Mesenchymal stem cell (in vitro differentiated cells and primary cell): ENCODE measurements around the gene MRPL38.

Experiments used
- DNase-seq: peaks from one replicate; pipeline ENCODE4 v3.0.0-alpha.2; 2013
- H2AFZ ChIP-seq: one replicate; pipeline ENCODE4 v1.6.1; 2013; ENCODE audit warnings: low read depth, mild to moderate bottlenecking, control low read depth, inconsistent platforms, low read length, moderate library complexity
- H2AK5ac ChIP-seq: 2 replicates; pipeline ENCODE4 v1.6.1; 2013; ENCODE audit warnings: low read length, moderate library complexity, mild to moderate bottlenecking, inconsistent platforms; ENCODE audit not compliant: severe bottlenecking
- H2BK120ac ChIP-seq: one replicate; pipeline ENCODE4 v1.6.1; 2013; ENCODE audit warnings: low read depth, mild to moderate bottlenecking, inconsistent platforms, low read length, moderate library complexity
- H2BK12ac ChIP-seq, 2 experiments: one replicate each; pipeline ENCODE4 v1.6.1; 2013; ENCODE audit warnings: inconsistent platforms in 2 of 2, low read length in 2 of 2, mild to moderate bottlenecking in 2 of 2, moderate library complexity in 2 of 2, control low read depth in 1 of 2
- H2BK15ac ChIP-seq: one replicate; pipeline ENCODE4 v1.6.1; 2013; ENCODE audit warnings: mild to moderate bottlenecking, low read depth, inconsistent platforms; ENCODE audit not compliant: poor library complexity, severe bottlenecking
- H2BK5ac ChIP-seq: 2 replicates; pipeline ENCODE4 v1.6.1; 2013; ENCODE audit warnings: low read depth, mild to moderate bottlenecking, low read length, control low read depth, inconsistent platforms; ENCODE audit not compliant: poor library complexity, severe bottlenecking
- H3K14ac ChIP-seq, 2 experiments: one replicate each; pipeline ENCODE4 v1.6.1; 2013; ENCODE audit warnings: inconsistent platforms in 2 of 2, low read length in 2 of 2, control low read depth in 1 of 2, mild to moderate bottlenecking in 1 of 2, moderate library complexity in 1 of 2
- H3K18ac ChIP-seq, 2 experiments: one replicate each; pipeline ENCODE4 v1.6.1; 2013; ENCODE audit warnings: inconsistent platforms in 2 of 2, low read length in 2 of 2, control low read depth in 1 of 2, low read depth in 1 of 2, mild to moderate bottlenecking in 1 of 2
- H3K23ac ChIP-seq, 2 experiments: one replicate each; pipeline ENCODE4 v1.6.1; 2013; ENCODE audit warnings: inconsistent platforms in 2 of 2, low read length in 2 of 2, mild to moderate bottlenecking in 2 of 2, moderate library complexity in 2 of 2, control low read depth in 1 of 2
- H3K27ac ChIP-seq: 2 replicates; pipeline ENCODE4 v1.5.1; 2013; ENCODE audit warnings: mild to moderate bottlenecking, moderate library complexity, low read length, control low read depth, inconsistent platforms; ENCODE audit not compliant: poor library complexity, severe bottlenecking
- H3K27me3 ChIP-seq, 2 experiments: 2 replicates each; pipeline versions ENCODE4 v1.6.1 to v1.7.0; 2013; ENCODE audit warnings: low read length in 2 of 2, mild to moderate bottlenecking in 2 of 2, moderate library complexity in 2 of 2, control low read depth in 1 of 2, inconsistent platforms in 1 of 2; ENCODE audit not compliant: control insufficient read depth in 1 of 2, insufficient read depth in 1 of 2
- H3K36me3 ChIP-seq, 2 experiments: 2 replicates each; pipeline versions ENCODE4 v1.6.1 to v1.7.0; 2013; ENCODE audit warnings: low read length in 2 of 2, control low read depth in 1 of 2, inconsistent platforms in 1 of 2, low read depth in 1 of 2, mild to moderate bottlenecking in 1 of 2; ENCODE audit not compliant: insufficient read depth in 2 of 2, control insufficient read depth in 1 of 2
- H3K4ac ChIP-seq, 2 experiments: one replicate each; pipeline ENCODE4 v1.6.1; 2013; ENCODE audit warnings: inconsistent platforms in 2 of 2, low read length in 2 of 2, mild to moderate bottlenecking in 2 of 2, moderate library complexity in 2 of 2, control low read depth in 1 of 2, low read depth in 1 of 2
- H3K4me1 ChIP-seq: 2 replicates; pipeline ENCODE4 v1.6.1; 2013; ENCODE audit warnings: low read depth, low read length, control low read depth; ENCODE audit not compliant: control insufficient read depth, insufficient read depth
- H3K4me2 ChIP-seq: 2 replicates; pipeline ENCODE4 v1.6.1; 2013; ENCODE audit warnings: low read length, mild to moderate bottlenecking, inconsistent platforms; ENCODE audit not compliant: poor library complexity, severe bottlenecking
- H3K4me3 ChIP-seq, 2 experiments: 2 replicates each; pipeline versions ENCODE4 v1.5.1 to v1.7.0; 2013; ENCODE audit warnings: low read length in 2 of 2, mild to moderate bottlenecking in 2 of 2, control low read depth in 1 of 2, low read depth in 1 of 2; ENCODE audit not compliant: insufficient read depth in 1 of 2
- H3K79me1 ChIP-seq: replicated peaks from 2 replicates; pipeline ENCODE4 v1.6.1; 2013; ENCODE audit warnings: mild to moderate bottlenecking, control low read depth, low read length, inconsistent platforms; ENCODE audit not compliant: poor library complexity, severe bottlenecking
- H3K9ac ChIP-seq: 2 replicates; pipeline ENCODE4 v1.7.0; 2013; ENCODE audit warnings: mild to moderate bottlenecking, low read length, moderate library complexity
- H3K9me3 ChIP-seq: 2 replicates; pipeline ENCODE4 v1.7.0; 2013; ENCODE audit warnings: mild to moderate bottlenecking, low read length; ENCODE audit not compliant: control insufficient read depth
- H4K8ac ChIP-seq: one replicate; pipeline ENCODE4 v1.6.1; 2013; ENCODE audit warnings: inconsistent platforms, mild to moderate bottlenecking, low read length, moderate library complexity
- H4K91ac ChIP-seq: one replicate; pipeline ENCODE4 v1.6.1; 2013; ENCODE audit warnings: mild to moderate bottlenecking, low read length, inconsistent platforms
- WGBS: methylation state at CpG from one replicate; pipeline ENCODE4 v1.1.7; 2013; ENCODE audit warnings: mixed read lengths; 5-methylcytosine and 5-hydroxymethylcytosine counted together

The MRPL38 gene

DNA sequence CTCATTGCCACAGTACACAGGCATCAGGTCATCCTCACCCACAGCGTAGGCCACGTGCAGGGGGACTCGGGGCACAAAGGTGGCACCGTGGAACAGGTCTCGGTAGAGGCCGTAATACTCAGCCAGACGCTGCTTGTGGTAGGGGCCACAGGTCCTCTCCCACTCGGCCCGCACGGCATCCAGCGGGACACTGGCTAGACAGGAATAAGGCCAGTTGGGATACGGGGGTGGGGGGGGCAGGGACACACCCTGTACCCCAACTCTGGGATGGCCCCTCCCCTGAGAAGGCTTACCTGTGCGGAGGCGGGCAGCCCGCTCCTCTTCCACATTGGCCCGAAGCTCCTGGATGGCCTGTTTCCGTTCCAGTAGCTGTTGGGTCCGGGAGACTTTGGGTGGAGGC lies 3.0 kb downstream of the MRPL38 start:
- DNase-seq = no peak
- no peak overlapping the region for H3K23ac ChIP-seq
- H3K9me3 ChIP-seq = no peaks in the 10 kb centered on the region
- H3K4me2 ChIP-seq = no peak overlapping the region
- peaks cover 47 to 49% of the 10 kb centered on the region in 2 experiments for H3K36me3 ChIP-seq
- H2AFZ ChIP-seq = no peak overlapping the region
- H3K27ac ChIP-seq = no peak overlapping the region
- no peak overlapping the region for H2BK15ac ChIP-seq
- peaks cover 25% of the 10 kb centered on the region for H3K79me1 ChIP-seq
- H3K18ac ChIP-seq = no peak overlapping the region
- H2BK120ac ChIP-seq = no peak overlapping the region
- no peak overlapping the region for H2BK12ac ChIP-seq
- WGBS = 98% methylated on average over 15 of the region's 18 CpGs
- H4K8ac ChIP-seq = no peak overlapping the region
- H3K27me3 ChIP-seq = no peaks in the 10 kb centered on the region
- peaks cover 21% of the 10 kb centered on the region for H3K4me1 ChIP-seq
- no peak overlapping the region for H2BK5ac ChIP-seq
- H3K9ac ChIP-seq = no peak overlapping the region
- H3K4ac ChIP-seq = no peak overlapping the region
- H4K91ac ChIP-seq = no peak overlapping the region
- H2AK5ac ChIP-seq = no peak overlapping the region
- no peak overlapping the region for H3K14ac ChIP-seq
- no peak overlapping the region for H3K4me3 ChIP-seq

DNA sequence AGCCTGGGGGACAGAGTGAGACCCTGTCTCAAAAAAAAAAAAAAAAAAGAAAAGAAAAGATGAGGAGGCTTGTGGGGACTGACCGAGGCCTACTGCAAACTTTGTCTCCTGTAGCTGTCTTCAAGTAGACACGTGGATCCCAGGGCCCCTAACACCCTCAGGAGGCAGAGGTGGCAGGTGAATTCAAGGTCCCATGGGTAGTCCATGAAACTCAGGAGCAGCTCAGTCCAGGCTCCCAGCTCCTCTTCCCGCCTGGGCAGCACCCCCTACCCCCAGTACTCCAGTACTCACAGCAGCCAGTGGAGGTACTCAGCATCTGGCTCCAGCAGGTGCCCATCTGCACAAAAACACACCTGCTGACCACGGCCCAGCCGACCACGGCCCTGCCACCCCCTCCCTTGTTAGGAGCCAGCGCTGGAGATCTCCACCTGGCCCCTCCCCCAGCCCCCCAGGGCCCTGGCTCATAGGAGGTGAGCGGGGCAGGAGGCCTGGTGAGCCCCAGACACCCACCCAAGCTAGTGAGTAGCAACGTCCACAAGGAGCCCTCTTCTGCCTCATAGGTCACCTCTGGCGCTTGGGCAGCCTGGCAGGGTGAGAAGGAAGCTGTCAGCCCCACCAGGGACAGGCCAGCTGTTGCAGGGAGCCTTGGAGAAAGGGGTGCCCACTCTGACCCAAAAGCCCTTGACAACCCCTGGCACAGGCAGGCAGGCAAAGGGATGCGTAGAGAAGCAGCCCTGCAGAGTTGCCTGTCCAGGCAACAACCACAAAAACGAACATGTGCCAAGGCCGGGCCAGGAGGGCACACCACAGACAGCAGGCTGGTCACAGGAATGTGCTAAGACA lies 3.8 kb downstream of the MRPL38 start:
- Histone ChIP-seq H3K4me3 (no peak overlapping the region), H3K18ac (no peak overlapping the region), H4K8ac (no peak overlapping the region), H3K27ac (no peak overlapping the region), H2BK120ac (no peak overlapping the region), H3K27me3 (no peaks in the 10 kb centered on the region), H3K4me2 (no peak overlapping the region), H3K79me1 (peaks cover 25% of the 10 kb centered on the region), H3K14ac (no peak overlapping the region), H3K9me3 (no peaks in the 10 kb centered on the region), H3K36me3 (peaks cover 47 to 49% of the 10 kb centered on the region in 2 experiments), H2AFZ (no peak overlapping the region), H4K91ac (no peak overlapping the region), H2AK5ac (no peak overlapping the region), H3K4me1 (peaks cover 21% of the 10 kb centered on the region), H3K9ac (no peak overlapping the region), H2BK12ac (no peak overlapping the region), H3K23ac (no peak overlapping the region), H2BK15ac (no peak overlapping the region), H2BK5ac (no peak overlapping the region), H3K4ac (no peak overlapping the region)
- 94% methylated on average over 13 of the region's 13 CpGs for WGBS
- DNase-seq = no peak

DNA sequence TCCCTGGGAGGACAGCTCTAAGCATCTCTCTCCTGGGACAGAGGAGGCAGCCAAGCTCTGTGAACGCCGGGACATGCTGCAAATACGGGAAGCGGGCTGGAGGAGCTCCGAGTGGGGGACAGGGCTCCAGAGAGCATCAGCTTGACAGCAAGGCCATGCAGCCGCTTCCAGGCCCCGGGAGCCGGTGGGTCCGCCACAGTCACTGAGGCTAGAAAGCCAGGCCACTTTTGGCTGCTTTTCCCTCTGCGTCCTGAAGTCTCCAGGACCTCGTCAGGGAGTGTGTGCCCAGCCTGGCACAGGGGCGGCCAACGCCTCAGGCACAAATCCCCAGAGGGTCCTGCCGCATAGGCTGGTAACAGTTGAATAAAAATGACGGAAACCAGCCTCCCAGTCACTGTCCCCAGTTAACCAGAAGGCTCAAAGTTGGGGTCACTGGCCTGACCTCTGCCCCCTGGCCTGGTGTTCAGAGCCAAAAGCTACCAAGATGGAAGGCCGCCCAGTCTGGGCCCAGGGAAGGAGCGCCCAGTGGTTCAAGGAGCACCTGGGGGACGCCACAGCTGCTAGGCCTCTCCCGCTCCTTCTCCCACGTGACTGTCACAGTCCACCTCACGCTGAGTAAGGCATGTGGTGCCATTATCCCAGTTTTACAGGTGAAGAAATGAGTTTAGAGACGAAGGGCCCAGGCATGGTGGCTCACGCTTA lies 4.8 kb downstream of the MRPL38 start:
- Histone ChIP-seq H3K4me1 (peaks cover 29% of the 10 kb centered on the region), H3K14ac (no peak overlapping the region), H3K18ac (no peak overlapping the region), H2AFZ (no peak overlapping the region), H2AK5ac (no peak overlapping the region), H3K79me1 (peaks cover 33% of the 10 kb centered on the region), H3K27ac (no peak overlapping the region), H3K9ac (no peak overlapping the region), H3K23ac (no peak overlapping the region), H4K8ac (no peak overlapping the region), H3K4me3 (no peak overlapping the region), H4K91ac (no peak overlapping the region), H2BK5ac (no peak overlapping the region), H3K27me3 (no peaks in the 10 kb centered on the region), H2BK15ac (peak overlapping the region; percentile 49), H3K4me2 (no peak overlapping the region), H3K36me3 (peaks cover 47 to 49% of the 10 kb centered on the region in 2 experiments), H2BK12ac (no peak overlapping the region), H2BK120ac (no peak overlapping the region), H3K9me3 (no peaks in the 10 kb centered on the region), H3K4ac (no peak overlapping the region)
- DNase-seq = no peak
- 95% methylated on average over 23 of the region's 23 CpGs for WGBS

- Histone ChIP-seq H3K18ac (no peak overlapping the region), H3K4me3 (no peak overlapping the region), H3K36me3 (peaks cover 47 to 49% of the 10 kb centered on the region in 2 experiments), H3K27me3 (no peaks in the 10 kb centered on the region), H3K27ac (no peak overlapping the region), H4K8ac (no peak overlapping the region), H3K14ac (no peak overlapping the region), H3K23ac (no peak overlapping the region), H3K9me3 (no peaks in the 10 kb centered on the region), H4K91ac (no peak overlapping the region), H3K9ac (no peak overlapping the region), H3K4ac (no peak overlapping the region), H2BK15ac (no peak overlapping the region), H3K4me1 (peaks cover 32% of the 10 kb centered on the region), H2BK12ac (no peak overlapping the region), H2AFZ (no peak overlapping the region), H3K4me2 (no peak overlapping the region), H2BK5ac (no peak overlapping the region), H2BK120ac (no peak overlapping the region), H3K79me1 (peaks cover 35% of the 10 kb centered on the region), H2AK5ac (no peak overlapping the region)
- no peak for DNase-seq
- 98% methylated on average over 13 of the region's 13 CpGs for WGBS
These were observed 5.3 kb downstream of the MRPL38 start for GRCh38 chr17:75899353-75899752.
